CD4-positive, alpha-beta T cell (primary cell): ENCODE results near the gene NPSR1. TPM values are rescaled to one million over a fixed set of nuclear protein-coding genes. Genes with fewer than 3 reads are reported as not detected.
A peak's percentile ranks its signal among the peaks of the same experiment; 100 is the strongest.

ENCODE experiments used
- ATAC-seq: fragments of 200-7000 bp; cut with Tn5 transposase; one replicate; pipeline ENCODE4 v1.10.0; 2022; ENCODE audit warnings: mild to moderate bottlenecking; ENCODE audit not compliant: poor library complexity
- CTCF ChIA-PET: fragments of 350-600 bp; sonication (Branson Sonifier 250); formaldehyde crosslinking; loops from one replicate; lab custom pipeline; 2021; ENCODE audit warnings: antibody characterized with exemption, inconsistent platforms; lab: Charles Lee
- POLR2A ChIA-PET: fragments of 350-600 bp; sonication (Branson Sonifier 250); formaldehyde crosslinking; loops from one replicate; lab custom pipeline; 2021; ENCODE audit warnings: antibody characterized with exemption, inconsistent platforms; lab: Charles Lee
- DNase-seq, 14 experiments: peaks; one replicate each; pipeline ENCODE4 v3.0.0-alpha.2; 2013 to 2020; ENCODE audit warnings: mixed read lengths in 2 of 14
- H3K27ac ChIP-seq, 2 donors: one replicate each; pipeline versions ENCODE4 v1.5.1 to v1.7.0; 2013; ENCODE audit warnings: low read length in 2 of 2, low read depth in 1 of 2, mild to moderate bottlenecking in 1 of 2
- H3K27me3 ChIP-seq, 2 experiments: 1 replicate in 1 of 2; 2 replicates in 1 of 2; pipeline versions ENCODE4 v1.6.1 to v1.7.0; 2013; ENCODE audit warnings: low read length in 2 of 2, control low read depth in 1 of 2, mild to moderate bottlenecking in 1 of 2, moderate library complexity in 1 of 2; ENCODE audit not compliant: insufficient read depth in 2 of 2, control insufficient read depth in 1 of 2
- H3K36me3 ChIP-seq: one replicate; pipeline ENCODE4 v1.6.1; 2013; ENCODE audit warnings: low read length, control low read depth; ENCODE audit not compliant: insufficient read depth
- H3K4me1 ChIP-seq: one replicate; pipeline ENCODE4 v1.6.1; 2013; ENCODE audit warnings: low read length, control low read depth; ENCODE audit not compliant: insufficient read depth
- H3K4me3 ChIP-seq: one replicate; pipeline ENCODE4 v1.5.1; 2013; ENCODE audit warnings: mild to moderate bottlenecking, low read length, moderate library complexity
- H3K9me3 ChIP-seq, 2 experiments: 1 replicate in 1 of 2; 2 replicates in 1 of 2; pipeline versions ENCODE4 v1.6.1 to v1.7.0; 2013; ENCODE audit warnings: low read length in 2 of 2, mild to moderate bottlenecking in 2 of 2, control low read depth in 1 of 2, moderate library complexity in 1 of 2; ENCODE audit not compliant: control insufficient read depth in 1 of 2, insufficient read depth in 1 of 2
- H3K27ac Mint-ChIP-seq: one replicate; pipeline ENCODE4 v1.8.0; 2020; ENCODE audit warnings: mixed read lengths
- H3K27me3 Mint-ChIP-seq: one replicate; pipeline ENCODE4 v1.8.0; 2021; ENCODE audit warnings: mixed read lengths
- H3K36me3 Mint-ChIP-seq: one replicate; pipeline ENCODE4 v1.8.0; 2021; ENCODE audit warnings: low read depth, mixed read lengths
- H3K4me1 Mint-ChIP-seq: one replicate; pipeline ENCODE4 v1.8.0; 2021; ENCODE audit warnings: low read depth, mixed read lengths
- H3K4me3 Mint-ChIP-seq: one replicate; pipeline ENCODE4 v1.8.0; 2020; ENCODE audit warnings: mild to moderate bottlenecking, mixed read lengths
- H3K9me3 Mint-ChIP-seq: one replicate; pipeline ENCODE4 v1.8.0; 2020; ENCODE audit warnings: mixed read lengths
- CTCF ChIP-seq: fragments of 200-600 bp; IDR thresholded peaks from one replicate; pipeline ENCODE4 v1.8.0; 2022; ENCODE audit warnings: antibody characterized with exemption, mild to moderate bottlenecking
- intact Hi-C, 2 experiments: fragments of 100-400 bp; cut with DNase I in 1 of 2; cut with micrococcal nuclease in 1 of 2; formaldehyde crosslinking; loops; one replicate each; pipeline versions ENCODE4 v1.15.1 to v1.9.0; 2023 to 2025; cut with DNase I, micrococcal nuclease
- total RNA-seq, 174 experiments: library from RNA in 2 of 174; stranded (reverse) in 2 of 174; gene quantifications; one replicate each; pipeline ENCODE4 v1.2.3 and lab custom pipeline; 2021 to 2026

NPSR1 gene
- total RNA-seq, 2 experiments from 2014 or later: not detected

GRCh38 chr7:34672430-34672829 lies 14.4 kb downstream of the NPSR1 start:
- Mint-ChIP-seq H3K27me3 (peaks cover 8% of the 10 kb centered on the region), H3K36me3 (no peaks in the 10 kb centered on the region), H3K4me1 (no peaks in the 10 kb centered on the region), H3K9me3 (no peaks in the 10 kb centered on the region), H3K27ac (no peak overlapping the region), H3K4me3 (no peak overlapping the region)
- intact Hi-C loops: no loop called here
- TF ChIP-seq CTCF: no peak
- ChIA-PET POLR2A (no interaction called here), CTCF (no interaction called here)
- DNase-seq (no peak), ATAC-seq (no peak)
- Histone ChIP-seq H3K9me3 (no peaks in the 10 kb centered on the region), H3K36me3 (no peaks in the 10 kb centered on the region), H3K27me3 (no peaks in the 10 kb centered on the region), H3K4me1 (no peaks in the 10 kb centered on the region), H3K4me3 (no peak overlapping the region), H3K27ac (no peak overlapping the region)

- ATAC-seq (no peak), DNase-seq (no peak)
- Mint-ChIP-seq H3K36me3 (no peaks in the 10 kb centered on the region), H3K4me1 (no peaks in the 10 kb centered on the region), H3K9me3 (no peaks in the 10 kb centered on the region), H3K27me3 (peaks cover 3% of the 10 kb centered on the region), H3K4me3 (no peak overlapping the region), H3K27ac (no peak overlapping the region)
- no peak overlapping the region for H3K27ac ChIP-seq
- CTCF ChIA-PET: no interaction called here
- H3K4me1 ChIP-seq: no peaks in the 10 kb centered on the region
- POLR2A ChIA-PET: no interaction called here
- H3K9me3 ChIP-seq: no peaks in the 10 kb centered on the region
- no peaks in the 10 kb centered on the region for H3K36me3 ChIP-seq
- H3K4me3 ChIP-seq: no peak overlapping the region
- no peak for TF ChIP-seq CTCF
- intact Hi-C loops: no loop called here
- no peaks in the 10 kb centered on the region for H3K27me3 ChIP-seq
Measured at GRCh38 chr7:34673066-34673465, 15.0 kb downstream of the NPSR1 start.

GRCh38 chr7:34675749-34676374 lies 17.8 kb downstream of the NPSR1 start:
- Histone ChIP-seq H3K27ac (no peak overlapping the region), H3K27me3 (no peaks in the 10 kb centered on the region), H3K4me1 (no peaks in the 10 kb centered on the region), H3K9me3 (no peaks in the 10 kb centered on the region), H3K4me3 (no peak overlapping the region), H3K36me3 (no peaks in the 10 kb centered on the region)
- no peaks in the 10 kb centered on the region for H3K9me3 Mint-ChIP-seq
- CTCF ChIA-PET: no interaction called here
- POLR2A ChIA-PET: no interaction called here
- H3K27me3 Mint-ChIP-seq: peaks cover 4% of the 10 kb centered on the region
- peak in 3 of 14 experiments; percentile 7 to 25 (median 17) for DNase-seq
- no peak for TF ChIP-seq CTCF
- H3K36me3 Mint-ChIP-seq: no peaks in the 10 kb centered on the region
- no peaks in the 10 kb centered on the region for H3K4me1 Mint-ChIP-seq
- intact Hi-C loops: no loop called here
- no peak overlapping the region for H3K27ac Mint-ChIP-seq
- ATAC-seq: no peak
- no peak overlapping the region for H3K4me3 Mint-ChIP-seq
